ENCODE measurements around the gene S100A7A. TPM values are rescaled to one million over a fixed set of nuclear protein-coding genes. Genes with fewer than 3 reads are reported as not detected.

The S100A7A gene
- total RNA-seq, 1 donor from 2014 or later = not detected

GRCh38 chr1:153420306-153420705 is 4.0 kb downstream of the S100A7A start:
- intact Hi-C loops (cut with micrococcal nuclease) = no loop called here

GRCh38 chr1:153422450-153423068 is 6.2 kb downstream of the S100A7A start:
- intact Hi-C loops (cut with micrococcal nuclease) = loop anchor here (1.0 kb wide), 1 partner anchor 30 kb away; no protein-coding TSS in a partner anchor

GRCh38 chr1:153426809-153427208 is 10.5 kb downstream of the S100A7A start:
- intact Hi-C loops (cut with micrococcal nuclease) = no loop called here

GRCh38 chr1:153428073-153428638 is 11.8 kb downstream of the S100A7A start:
- intact Hi-C loops (cut with micrococcal nuclease) = no loop called here

- intact Hi-C loops (cut with micrococcal nuclease) = no loop called here
Measured at GRCh38 chr1:153428791-153429190, 12.5 kb downstream of the S100A7A start.

- intact Hi-C loops (cut with micrococcal nuclease) = no loop called here
Measured at GRCh38 chr1:153429266-153430165, 13.2 kb downstream of the S100A7A start.

- intact Hi-C loops (cut with micrococcal nuclease) = no loop called here
Measured at GRCh38 chr1:153430166-153430553, 13.8 kb downstream of the S100A7A start.

GRCh38 chr1:153430561-153430960 is 14.2 kb downstream of the S100A7A start:
- intact Hi-C loops (cut with micrococcal nuclease) = no loop called here

GRCh38 chr1:153431002-153431401 is 14.7 kb downstream of the S100A7A start:
- intact Hi-C loops (cut with micrococcal nuclease) = no loop called here

- intact Hi-C loops (cut with micrococcal nuclease) = no loop called here
Measured at GRCh38 chr1:153431427-153431826, 15.1 kb downstream of the S100A7A start.

GRCh38 chr1:153431928-153432327 is 15.6 kb downstream of the S100A7A start:
- intact Hi-C loops (cut with micrococcal nuclease) = no loop called here

- intact Hi-C loops (cut with micrococcal nuclease) = no loop called here
Measured at GRCh38 chr1:153432874-153433681, 16.8 kb downstream of the S100A7A start.

- intact Hi-C loops (cut with micrococcal nuclease) = no loop called here
Measured at GRCh38 chr1:153434746-153435455, 18.6 kb downstream of the S100A7A start.

- intact Hi-C loops (cut with micrococcal nuclease) = no loop called here
Measured at GRCh38 chr1:153437236-153437635, 20.9 kb downstream of the S100A7A start.

- intact Hi-C loops (cut with micrococcal nuclease) = no loop called here
Measured at GRCh38 chr1:153438599-153438998, 22.3 kb downstream of the S100A7A start.

- intact Hi-C loops (cut with micrococcal nuclease) = no loop called here
Measured at GRCh38 chr1:153439273-153439672, 23.0 kb downstream of the S100A7A start.

- intact Hi-C loops (cut with micrococcal nuclease) = no loop called here
Measured at GRCh38 chr1:153441238-153441755, 25.0 kb downstream of the S100A7A start.

GRCh38 chr1:153443486-153443885 is 27.2 kb downstream of the S100A7A start:
- intact Hi-C loops (cut with micrococcal nuclease) = no loop called here

GRCh38 chr1:153444078-153444477 is 27.8 kb downstream of the S100A7A start:
- intact Hi-C loops (cut with micrococcal nuclease) = no loop called here

GRCh38 chr1:153447498-153448170 is 31.3 kb downstream of the S100A7A start:
- intact Hi-C loops (cut with micrococcal nuclease) = no loop called here
